SU-DHL-6 (cell line): Measurements from ENCODE around the gene RBMX2.
"Not testable (repeated sequence)": the region's sequence is repeated elsewhere in the genome, so short reads cannot be mapped to it uniquely, and the experiment has no call there.

Experiments
- EZH2phosphoT487 ChIP-seq: fragments of 200-600 bp; sonication (generic), shearing (Covaris generic); conservative IDR thresholded peaks from 2 replicates; pipeline ENCODE4 v1.6.1; 2018; ENCODE audit warnings: mild to moderate bottlenecking, antibody characterized with exemption, low read length, moderate library complexity, mixed read lengths
- TF ChIP-seq, protein P1 (sequence below): fragments of 200-600 bp; sonication (generic); IDR thresholded peaks from one replicate; pipeline ENCODE4 v1.5.1; 2017; ENCODE audit warnings: antibody characterized with exemption, mild to moderate bottlenecking, low read length, moderate library complexity; ENCODE audit not compliant: insufficient read depth, poor library complexity, severe bottlenecking

DNA sequence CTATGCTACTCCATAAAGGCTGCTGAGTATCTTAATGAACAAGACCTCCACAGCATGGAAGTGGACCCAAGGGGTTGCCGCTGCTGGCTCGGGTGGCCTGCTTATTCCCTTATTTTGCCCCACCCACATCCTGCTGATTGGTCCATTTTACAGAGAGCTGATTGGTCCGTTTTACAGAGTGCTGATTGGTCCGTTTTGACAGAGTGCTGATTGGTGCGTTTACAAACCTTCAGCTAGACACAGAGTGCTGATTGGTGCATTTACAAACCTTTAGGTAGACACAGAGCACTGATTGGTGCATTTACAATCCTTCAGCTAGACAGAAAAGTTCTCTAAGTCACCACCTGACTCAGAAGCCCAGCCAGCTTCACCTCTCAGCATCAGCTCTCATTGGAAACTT lies 27.4 kb downstream of the RBMX2 start:
- TF ChIP-seq, protein P1, sequence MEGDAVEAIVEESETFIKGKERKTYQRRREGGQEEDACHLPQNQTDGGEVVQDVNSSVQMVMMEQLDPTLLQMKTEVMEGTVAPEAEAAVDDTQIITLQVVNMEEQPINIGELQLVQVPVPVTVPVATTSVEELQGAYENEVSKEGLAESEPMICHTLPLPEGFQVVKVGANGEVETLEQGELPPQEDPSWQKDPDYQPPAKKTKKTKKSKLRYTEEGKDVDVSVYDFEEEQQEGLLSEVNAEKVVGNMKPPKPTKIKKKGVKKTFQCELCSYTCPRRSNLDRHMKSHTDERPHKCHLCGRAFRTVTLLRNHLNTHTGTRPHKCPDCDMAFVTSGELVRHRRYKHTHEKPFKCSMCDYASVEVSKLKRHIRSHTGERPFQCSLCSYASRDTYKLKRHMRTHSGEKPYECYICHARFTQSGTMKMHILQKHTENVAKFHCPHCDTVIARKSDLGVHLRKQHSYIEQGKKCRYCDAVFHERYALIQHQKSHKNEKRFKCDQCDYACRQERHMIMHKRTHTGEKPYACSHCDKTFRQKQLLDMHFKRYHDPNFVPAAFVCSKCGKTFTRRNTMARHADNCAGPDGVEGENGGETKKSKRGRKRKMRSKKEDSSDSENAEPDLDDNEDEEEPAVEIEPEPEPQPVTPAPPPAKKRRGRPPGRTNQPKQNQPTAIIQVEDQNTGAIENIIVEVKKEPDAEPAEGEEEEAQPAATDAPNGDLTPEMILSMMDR, result not testable (repeated sequence)
- not testable (repeated sequence) for TF ChIP-seq EZH2phosphoT487
